Neural progenitor cell (in vitro differentiated cells): ENCODE data around the gene BICRAL.

ENCODE experiments used
- EZH2 ChIP-seq: fragments of 200-600 bp; sonication (generic); IDR thresholded peaks from 2 replicates; pipeline ENCODE4 v1.6.1; 2017; ENCODE audit warnings: antibody characterized with exemption, mild to moderate bottlenecking, moderate library complexity
- EZH2phosphoT487 ChIP-seq: fragments of 200-600 bp; sonication (generic); IDR thresholded peaks from 2 replicates; pipeline ENCODE4 v1.6.1; 2017; ENCODE audit warnings: antibody characterized with exemption
- TF ChIP-seq, protein P1 (sequence below): fragments of 200-600 bp; sonication (generic); IDR thresholded peaks from 2 replicates; pipeline ENCODE4 v1.5.1; 2017; ENCODE audit warnings: antibody characterized with exemption, mild to moderate bottlenecking

DNA sequence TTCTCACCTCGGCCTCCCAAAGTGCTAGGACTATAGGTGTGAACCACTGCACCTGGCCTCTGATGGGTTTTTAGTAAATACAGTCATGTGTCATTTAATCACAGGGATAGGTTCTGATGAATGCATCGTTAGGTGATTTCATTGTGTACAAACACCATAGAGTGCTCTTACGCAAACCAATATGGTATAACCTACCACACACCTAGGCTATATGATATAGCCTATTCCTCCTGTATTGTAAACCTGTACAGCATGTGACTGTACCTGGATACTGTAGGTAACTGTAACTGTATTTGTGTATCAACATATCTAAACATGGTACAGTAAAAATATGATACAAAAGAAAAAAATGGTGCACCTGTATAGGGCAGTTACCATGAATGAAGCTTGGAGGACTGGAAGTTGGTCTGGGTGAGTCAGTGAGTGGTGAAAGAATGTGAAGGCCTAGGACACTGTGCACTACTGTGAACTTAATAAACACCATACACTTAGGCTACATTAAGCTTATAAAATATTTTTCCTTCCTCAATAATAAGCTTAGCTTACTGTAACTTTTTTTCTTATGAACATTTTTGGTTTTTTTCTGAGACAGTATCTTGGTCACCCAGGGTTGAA is 10.0 kb downstream of the BICRAL start:
- TF ChIP-seq, protein P1, sequence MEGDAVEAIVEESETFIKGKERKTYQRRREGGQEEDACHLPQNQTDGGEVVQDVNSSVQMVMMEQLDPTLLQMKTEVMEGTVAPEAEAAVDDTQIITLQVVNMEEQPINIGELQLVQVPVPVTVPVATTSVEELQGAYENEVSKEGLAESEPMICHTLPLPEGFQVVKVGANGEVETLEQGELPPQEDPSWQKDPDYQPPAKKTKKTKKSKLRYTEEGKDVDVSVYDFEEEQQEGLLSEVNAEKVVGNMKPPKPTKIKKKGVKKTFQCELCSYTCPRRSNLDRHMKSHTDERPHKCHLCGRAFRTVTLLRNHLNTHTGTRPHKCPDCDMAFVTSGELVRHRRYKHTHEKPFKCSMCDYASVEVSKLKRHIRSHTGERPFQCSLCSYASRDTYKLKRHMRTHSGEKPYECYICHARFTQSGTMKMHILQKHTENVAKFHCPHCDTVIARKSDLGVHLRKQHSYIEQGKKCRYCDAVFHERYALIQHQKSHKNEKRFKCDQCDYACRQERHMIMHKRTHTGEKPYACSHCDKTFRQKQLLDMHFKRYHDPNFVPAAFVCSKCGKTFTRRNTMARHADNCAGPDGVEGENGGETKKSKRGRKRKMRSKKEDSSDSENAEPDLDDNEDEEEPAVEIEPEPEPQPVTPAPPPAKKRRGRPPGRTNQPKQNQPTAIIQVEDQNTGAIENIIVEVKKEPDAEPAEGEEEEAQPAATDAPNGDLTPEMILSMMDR, result no peak
- TF ChIP-seq EZH2phosphoT487 (no peak), EZH2 (no peak)
